ENCODE measurements around the gene MYB. TPM values are rescaled to one million over a fixed set of nuclear protein-coding genes. Genes with fewer than 3 reads are reported as not detected.

MYB gene
- total RNA-seq, 1 experiment from 2014 or later = 6.1 TPM

- Mint-ChIP-seq H3K4me1 (peaks cover 29% of the 10 kb centered on the region), H3K27ac (peak overlapping the region; percentile 34), H3K27me3 (ENCODE audit: low read depth) (no peaks in the 10 kb centered on the region), H3K4me3 (no peak overlapping the region), H3K9me3 (peaks cover 12% of the 10 kb centered on the region), H3K36me3 (no peaks in the 10 kb centered on the region; the same call in 1 of the 2 replicates)
- TF ChIP-seq TEAD4 (CRISPR knock-in tag; IDR thresholded peaks at IDR 0.05) (no peak), FOXP4 (CRISPR knock-in tag; IDR thresholded peaks at IDR 0.05) (no peak), NR3C1 (CRISPR knock-in tag; conservative IDR thresholded peaks at IDR 0.05; ENCODE audit: low read depth) (no peak), ATF2 (CRISPR knock-in tag; IDR thresholded peaks at IDR 0.05; ENCODE audit: borderline replicate concordance, low read depth) (no peak), NR2C2 (CRISPR knock-in tag; IDR thresholded peaks at IDR 0.05) (no peak), ZNF121 (CRISPR knock-in tag; IDR thresholded peaks at IDR 0.05) (no peak), ARID4B (CRISPR knock-in tag; IDR thresholded peaks at IDR 0.05; ENCODE audit: borderline replicate concordance) (no peak), ZBTB21 (CRISPR knock-in tag; IDR thresholded peaks at IDR 0.05; ENCODE audit: borderline replicate concordance) (no peak), HMGA2 (CRISPR knock-in tag; IDR thresholded peaks at IDR 0.05) (no peak), EMX1 (CRISPR knock-in tag; IDR thresholded peaks at IDR 0.05) (no peak), ZNF671 (CRISPR knock-in tag; IDR thresholded peaks at IDR 0.05) (no peak), CBFB (CRISPR knock-in tag; IDR thresholded peaks at IDR 0.05; ENCODE audit: low read depth) (no peak), SOX15 (CRISPR knock-in tag; IDR thresholded peaks at IDR 0.05) (no peak), ZNF232 (CRISPR knock-in tag; IDR thresholded peaks at IDR 0.05) (no peak), HMGXB4 (CRISPR knock-in tag; IDR thresholded peaks at IDR 0.05) (no peak), STAT6 (CRISPR knock-in tag; conservative IDR thresholded peaks at IDR 0.05; ENCODE audit: low read depth) (no peak), ZSCAN18 (CRISPR knock-in tag; IDR thresholded peaks at IDR 0.05) (no peak), ETV6 (CRISPR knock-in tag; IDR thresholded peaks at IDR 0.05) (no peak), AFF4 (CRISPR knock-in tag; IDR thresholded peaks at IDR 0.05; ENCODE audit: borderline replicate concordance) (no peak)
- DNase-seq (ENCODE audit: low spot score) = no peak
- POLR2A ChIA-PET = no interaction called here
- ATAC-seq = peak; percentile 26; the same call in 1 of the 2 replicates
- CTCF ChIA-PET = interaction anchor here (1.2 kb wide), 1 partner anchor 39 kb away, joined by 3 read pairs; no protein-coding TSS in a partner anchor
Measured at GRCh38 chr6:135243871-135244796, 63.0 kb downstream of the MYB start.

All from WTC11 (cell line).